ENCODE data around the gene MEGF9. TPM values are rescaled to one million over a fixed set of nuclear protein-coding genes. Genes with fewer than 3 reads are reported as not detected.

MEGF9 gene
- total RNA-seq, 2 experiments from 2014 or later, result 5.1 to 10.2 TPM

- Histone ChIP-seq H3K79me2 (ENCODE audit: insufficient read depth, low read depth, low read length) (no peaks in the 10 kb centered on the region), H3K4me1 (ENCODE audit: insufficient read depth, low read length, poor library complexity, severe bottlenecking) (peaks cover 5% of the 10 kb centered on the region), H3K4me2 (ENCODE audit: low read length) (no peak overlapping the region), H3K36me3 (ENCODE audit: insufficient read depth, low read length) (no peaks in the 10 kb centered on the region), H3K9me3 (ENCODE audit: low read length) (no peaks in the 10 kb centered on the region), H4K20me1 (ENCODE audit: insufficient read depth, low read length) (no peaks in the 10 kb centered on the region), H3K9me2 (ENCODE audit: insufficient read depth, low read length) (no peaks in the 10 kb centered on the region), H3K27ac (ENCODE audit: low read depth, low read length, poor library complexity, severe bottlenecking) (no peak overlapping the region), H3K4me3 (ENCODE audit: low read depth, low read length, poor library complexity, severe bottlenecking) (no peak overlapping the region), H2AFZ (ENCODE audit: low read length) (no peak overlapping the region)
- BruUV-seq (replicated peaks), result no TSS peak
- POLR2A ChIA-PET, result no interaction called here
- CTCF ChIA-PET (ENCODE audit: unreplicated experiment), result no interaction called here
- DNase-seq (ENCODE audit: low spot score), result no peak
- TF ChIP-seq EZH2phosphoT487 (IDR thresholded peaks at IDR 0.05; ENCODE audit: borderline replicate concordance, low read depth, low read length), result no peak
- TF ChIP-seq, protein P1, sequence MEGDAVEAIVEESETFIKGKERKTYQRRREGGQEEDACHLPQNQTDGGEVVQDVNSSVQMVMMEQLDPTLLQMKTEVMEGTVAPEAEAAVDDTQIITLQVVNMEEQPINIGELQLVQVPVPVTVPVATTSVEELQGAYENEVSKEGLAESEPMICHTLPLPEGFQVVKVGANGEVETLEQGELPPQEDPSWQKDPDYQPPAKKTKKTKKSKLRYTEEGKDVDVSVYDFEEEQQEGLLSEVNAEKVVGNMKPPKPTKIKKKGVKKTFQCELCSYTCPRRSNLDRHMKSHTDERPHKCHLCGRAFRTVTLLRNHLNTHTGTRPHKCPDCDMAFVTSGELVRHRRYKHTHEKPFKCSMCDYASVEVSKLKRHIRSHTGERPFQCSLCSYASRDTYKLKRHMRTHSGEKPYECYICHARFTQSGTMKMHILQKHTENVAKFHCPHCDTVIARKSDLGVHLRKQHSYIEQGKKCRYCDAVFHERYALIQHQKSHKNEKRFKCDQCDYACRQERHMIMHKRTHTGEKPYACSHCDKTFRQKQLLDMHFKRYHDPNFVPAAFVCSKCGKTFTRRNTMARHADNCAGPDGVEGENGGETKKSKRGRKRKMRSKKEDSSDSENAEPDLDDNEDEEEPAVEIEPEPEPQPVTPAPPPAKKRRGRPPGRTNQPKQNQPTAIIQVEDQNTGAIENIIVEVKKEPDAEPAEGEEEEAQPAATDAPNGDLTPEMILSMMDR (conservative IDR thresholded peaks at IDR 0.05; ENCODE audit: low read length), result no peak
- intact Hi-C loops (cut with micrococcal nuclease; ENCODE audit: unreplicated experiment), result no loop called here
These were observed 122.1 kb downstream of the MEGF9 start for GRCh38 chr9:120592210-120592609.

GRCh38 chr9:120587328-120587727 lies 126.9 kb downstream of the MEGF9 start:
- CTCF ChIA-PET (ENCODE audit: unreplicated experiment), result no interaction called here
- Histone ChIP-seq H4K20me1 (ENCODE audit: insufficient read depth, low read length) (no peaks in the 10 kb centered on the region), H3K4me2 (ENCODE audit: low read length) (no peak overlapping the region), H3K9me3 (ENCODE audit: low read length) (no peaks in the 10 kb centered on the region), H3K79me2 (ENCODE audit: insufficient read depth, low read depth, low read length) (no peaks in the 10 kb centered on the region), H3K4me3 (ENCODE audit: low read depth, low read length, poor library complexity, severe bottlenecking) (no peak overlapping the region), H3K27ac (ENCODE audit: low read depth, low read length, poor library complexity, severe bottlenecking) (no peak overlapping the region), H2AFZ (ENCODE audit: low read length) (peak overlapping the region; percentile 17), H3K36me3 (ENCODE audit: insufficient read depth, low read length) (no peaks in the 10 kb centered on the region), H3K4me1 (ENCODE audit: insufficient read depth, low read length, poor library complexity, severe bottlenecking) (peaks cover 30% of the 10 kb centered on the region), H3K9me2 (ENCODE audit: insufficient read depth, low read length) (no peaks in the 10 kb centered on the region)
- no TSS peak for BruUV-seq (replicated peaks)
- TF ChIP-seq, protein P1 (conservative IDR thresholded peaks at IDR 0.05; ENCODE audit: low read length), result no peak
- TF ChIP-seq EZH2phosphoT487 (IDR thresholded peaks at IDR 0.05; ENCODE audit: borderline replicate concordance, low read depth, low read length), result no peak
- intact Hi-C loops (cut with micrococcal nuclease; ENCODE audit: unreplicated experiment), result no loop called here
- peak; percentile 21 for DNase-seq (ENCODE audit: low spot score)
- POLR2A ChIA-PET, result interaction anchor here (0.6 to 1.9 kb wide), 5 partner anchors 8 to 53 kb away, joined by 3 to 6 read pairs (median 5); no protein-coding TSS in a partner anchor

DNA sequence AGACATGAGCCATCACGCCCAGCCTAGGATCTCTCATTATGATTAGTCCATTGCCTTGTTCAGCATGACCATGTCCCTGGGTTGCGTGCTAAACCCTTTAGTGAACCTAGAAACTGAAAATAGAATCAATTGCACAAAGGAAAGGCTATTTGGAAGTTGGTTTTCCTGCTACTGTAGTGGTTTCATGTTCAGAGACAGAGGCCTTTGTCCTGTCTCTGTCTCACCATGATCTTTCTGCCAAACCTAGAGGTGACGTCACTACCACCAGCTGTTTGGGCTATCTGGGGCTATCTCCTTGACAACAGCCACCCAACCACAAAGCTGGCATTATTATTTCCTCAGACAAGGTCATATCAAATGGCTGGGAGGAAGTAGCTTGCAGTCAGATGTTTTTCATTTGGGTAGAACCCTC lies 130.3 kb downstream of the MEGF9 start:
- intact Hi-C loops (cut with micrococcal nuclease; ENCODE audit: unreplicated experiment), result no loop called here

More for the DNA sequence above, 130.3 kb downstream of the MEGF9 start:
- peak; percentile 82 for DNase-seq (ENCODE audit: low spot score)
- peak overlapping the region; percentile 81 for H2AFZ ChIP-seq (ENCODE audit: low read length)
- no peak for TF ChIP-seq EZH2phosphoT487 (IDR thresholded peaks at IDR 0.05; ENCODE audit: borderline replicate concordance, low read depth, low read length)
- TF ChIP-seq, protein P1 (conservative IDR thresholded peaks at IDR 0.05; ENCODE audit: low read length), result no peak
- CTCF ChIA-PET (ENCODE audit: unreplicated experiment), result interaction anchor here (0.6 kb wide), 1 partner anchor 17 kb away, joined by 3 read pairs; no protein-coding TSS in a partner anchor
- H3K4me3 ChIP-seq (ENCODE audit: low read depth, low read length, poor library complexity, severe bottlenecking), result no peak overlapping the region
- H3K9me2 ChIP-seq (ENCODE audit: insufficient read depth, low read length), result no peaks in the 10 kb centered on the region
- H4K20me1 ChIP-seq (ENCODE audit: insufficient read depth, low read length), result no peaks in the 10 kb centered on the region
- no peaks in the 10 kb centered on the region for H3K9me3 ChIP-seq (ENCODE audit: low read length)
- POLR2A ChIA-PET, result interaction anchor here (1.1 kb wide), 1 partner anchor 9 kb away, joined by 4 read pairs; no protein-coding TSS in a partner anchor
- H3K4me1 ChIP-seq (ENCODE audit: insufficient read depth, low read length, poor library complexity, severe bottlenecking), result peaks cover 39% of the 10 kb centered on the region
- peaks cover 9% of the 10 kb centered on the region for H3K79me2 ChIP-seq (ENCODE audit: insufficient read depth, low read depth, low read length)
- H3K27ac ChIP-seq (ENCODE audit: low read depth, low read length, poor library complexity, severe bottlenecking), result no peak overlapping the region
- peak overlapping the region; percentile 51 for H3K4me2 ChIP-seq (ENCODE audit: low read length)
- no TSS peak for BruUV-seq (replicated peaks)
- peaks cover 4% of the 10 kb centered on the region; the same call in 1 of the 2 replicates for H3K36me3 ChIP-seq (ENCODE audit: insufficient read depth, low read length)

Data from OCI-LY7 (cell line).